ENCODE results near the gene FGA. TPM values are rescaled to one million over a fixed set of nuclear protein-coding genes. Genes with fewer than 3 reads are reported as not detected.
"Not testable (repeated sequence)": the region's sequence is repeated elsewhere in the genome, so short reads cannot be mapped to it uniquely, and the experiment has no call there.

FGA gene
- total RNA-seq, 1 experiment from 2014 or later: 71.8 TPM

GRCh38 chr4:154595807-154596206 lies 5.3 kb upstream of the FGA start:
- Histone ChIP-seq H3K27me3 (replicated peaks; ENCODE audit: control insufficient read depth, insufficient read depth, low read length) (no peaks in the 10 kb centered on the region), H3K9me3 (no peaks in the 10 kb centered on the region), H3K36me3 (ENCODE audit: control insufficient read depth, insufficient read depth, low read length) (no peaks in the 10 kb centered on the region), H3K4me1 (peaks cover 45% of the 10 kb centered on the region), H3K4me3 (ENCODE audit: low read depth, low read length) (no peak overlapping the region)
- Mint-ChIP-seq H3K4me3 (ENCODE audit: unreplicated experiment) (no peak overlapping the region), H3K27ac (ENCODE audit: unreplicated experiment) (no peak overlapping the region), H3K4me1 (ENCODE audit: low read depth, unreplicated experiment) (peaks cover 57% of the 10 kb centered on the region), H3K36me3 (ENCODE audit: insufficient read depth, unreplicated experiment) (no peaks in the 10 kb centered on the region), H3K9me3 (ENCODE audit: unreplicated experiment) (peaks cover 11% of the 10 kb centered on the region), H3K27me3 (ENCODE audit: insufficient read depth, unreplicated experiment) (no peaks in the 10 kb centered on the region)
- BruUV-seq (replicated peaks): no TSS peak
- ChIA-PET POLR2A (interaction anchor here (1.1 kb wide), 1 partner anchor 22 kb away, joined by 3 read pairs; no protein-coding TSS in a partner anchor), CTCF (interaction anchor here (1.1 to 2.7 kb wide), 3 partner anchors 22 to 179 kb away, joined by 3 to 33 read pairs (median 16); no protein-coding TSS in a partner anchor)
- DNase-seq: peak; percentile 70 to 79
- intact Hi-C loops (cut with micrococcal nuclease; ENCODE audit: unreplicated experiment): no loop called here
- TF ChIP-seq CTCF (IDR thresholded peaks at IDR 0.05; ENCODE audit: insufficient read depth in 1 of 2, low read depth in 1 of 2, low read length in 1 of 2, severe bottlenecking in 1 of 2, unreplicated experiment in 1 of 2): no peak

GRCh38 chr4:154594343-154594742 lies 3.8 kb upstream of the FGA start:
- H3K4me3 Mint-ChIP-seq (ENCODE audit: unreplicated experiment); H3K9me3 ChIP-seq; BruUV-seq (replicated peaks); intact Hi-C loops (cut with micrococcal nuclease; ENCODE audit: unreplicated experiment); DNase-seq; H3K27me3 ChIP-seq (replicated peaks; ENCODE audit: control insufficient read depth, insufficient read depth, low read length); H3K27me3 Mint-ChIP-seq (ENCODE audit: insufficient read depth, unreplicated experiment); H3K4me3 ChIP-seq (ENCODE audit: low read depth, low read length); H3K9me3 Mint-ChIP-seq (ENCODE audit: unreplicated experiment); POLR2A ChIA-PET; H3K36me3 ChIP-seq (ENCODE audit: control insufficient read depth, insufficient read depth, low read length); H3K27ac Mint-ChIP-seq (ENCODE audit: unreplicated experiment); H3K36me3 Mint-ChIP-seq (ENCODE audit: insufficient read depth, unreplicated experiment): not testable (repeated sequence)
- H3K4me1 ChIP-seq: peaks cover 57% of the 10 kb centered on the region
- peaks cover 60% of the 10 kb centered on the region for H3K4me1 Mint-ChIP-seq (ENCODE audit: low read depth, unreplicated experiment)
- CTCF ChIA-PET: interaction anchor here (1.3 to 2.7 kb wide), 2 partner anchors 24 to 35 kb away, joined by 4 to 16 read pairs; no protein-coding TSS in a partner anchor

- intact Hi-C loops (cut with micrococcal nuclease; ENCODE audit: unreplicated experiment): no loop called here
- POLR2A ChIA-PET: no interaction called here
- H3K4me3 ChIP-seq (ENCODE audit: low read depth, low read length): no peak overlapping the region
- Mint-ChIP-seq H3K36me3 (ENCODE audit: insufficient read depth, unreplicated experiment) (peaks cover 6% of the 10 kb centered on the region), H3K4me3 (ENCODE audit: unreplicated experiment) (no peak overlapping the region), H3K4me1 (ENCODE audit: low read depth, unreplicated experiment) (peaks cover 63% of the 10 kb centered on the region), H3K9me3 (ENCODE audit: unreplicated experiment) (no peaks in the 10 kb centered on the region), H3K27me3 (ENCODE audit: insufficient read depth, unreplicated experiment) (no peaks in the 10 kb centered on the region), H3K27ac (ENCODE audit: unreplicated experiment) (no peak overlapping the region)
- TF ChIP-seq CTCF (IDR thresholded peaks at IDR 0.05; ENCODE audit: insufficient read depth in 1 of 2, low read depth in 1 of 2, low read length in 1 of 2, severe bottlenecking in 1 of 2, unreplicated experiment in 1 of 2): no peak
- no peaks in the 10 kb centered on the region for H3K9me3 ChIP-seq
- no peaks in the 10 kb centered on the region for H3K36me3 ChIP-seq (ENCODE audit: control insufficient read depth, insufficient read depth, low read length)
- BruUV-seq (replicated peaks): no TSS peak
- CTCF ChIA-PET: interaction anchor here (1.3 to 2.7 kb wide), 2 partner anchors 25 to 34 kb away, joined by 4 to 16 read pairs; no protein-coding TSS in a partner anchor
- no peak for DNase-seq
- H3K27me3 ChIP-seq (replicated peaks; ENCODE audit: control insufficient read depth, insufficient read depth, low read length): no peaks in the 10 kb centered on the region
- H3K4me1 ChIP-seq: peaks cover 62% of the 10 kb centered on the region
These were observed 3.3 kb upstream of the FGA start for GRCh38 chr4:154593868-154594267.

All from Caco-2 (cell line).